Ammon's horn (tissue), 1 donor: Measurements from ENCODE around the gene LAG3.

ENCODE experiments used
- DNase-seq: peaks from one replicate; pipeline ENCODE4 v3.0.0-alpha.2; 2016; ENCODE audit warnings: low spot score

LAG3 gene

DNA sequence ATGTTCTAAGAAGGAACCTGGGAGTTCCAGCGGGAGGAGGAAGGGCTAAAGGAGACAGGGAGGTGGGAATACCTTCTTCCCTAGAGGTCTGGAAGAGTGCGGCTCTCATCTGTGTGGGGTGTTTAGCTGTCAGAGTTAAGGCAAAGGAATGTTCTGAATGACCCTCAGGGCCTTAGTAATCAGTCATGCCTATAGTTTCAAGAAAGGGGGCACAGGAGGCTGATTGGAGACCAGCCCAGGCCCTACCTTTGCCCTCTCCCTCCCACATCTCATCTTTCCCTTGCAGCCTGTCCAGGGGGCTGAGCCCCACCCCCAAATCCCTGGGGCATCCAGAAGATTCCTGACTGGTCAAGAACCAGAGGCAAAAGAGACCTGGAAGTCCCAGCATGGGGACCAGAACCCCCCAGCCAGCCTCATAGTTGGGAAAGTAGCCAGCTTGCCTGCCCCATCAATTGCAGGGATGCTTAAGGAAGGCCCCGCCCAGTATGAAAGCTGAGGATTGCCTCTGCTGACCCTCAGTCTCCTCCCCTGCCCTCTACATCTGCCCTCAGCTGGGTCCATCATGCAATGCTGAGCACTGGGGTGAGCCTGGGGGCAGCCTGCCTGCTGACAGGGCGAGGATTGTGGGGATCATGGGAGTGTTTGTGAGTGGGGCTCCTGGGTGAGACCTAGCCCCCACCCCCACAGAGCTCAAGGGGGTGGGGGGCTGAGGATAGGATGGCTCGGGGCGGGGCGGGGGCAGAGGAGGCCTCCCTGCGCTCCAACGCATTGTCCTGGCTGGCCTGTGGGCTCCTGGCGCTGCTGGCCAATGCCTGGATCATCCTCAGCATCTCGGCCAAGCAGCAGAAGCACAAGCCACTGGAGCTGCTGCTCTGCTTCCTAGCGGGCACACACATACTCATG, 51.1 kb downstream of the LAG3 start:
- DNase-seq: peak; percentile 1

DNA sequence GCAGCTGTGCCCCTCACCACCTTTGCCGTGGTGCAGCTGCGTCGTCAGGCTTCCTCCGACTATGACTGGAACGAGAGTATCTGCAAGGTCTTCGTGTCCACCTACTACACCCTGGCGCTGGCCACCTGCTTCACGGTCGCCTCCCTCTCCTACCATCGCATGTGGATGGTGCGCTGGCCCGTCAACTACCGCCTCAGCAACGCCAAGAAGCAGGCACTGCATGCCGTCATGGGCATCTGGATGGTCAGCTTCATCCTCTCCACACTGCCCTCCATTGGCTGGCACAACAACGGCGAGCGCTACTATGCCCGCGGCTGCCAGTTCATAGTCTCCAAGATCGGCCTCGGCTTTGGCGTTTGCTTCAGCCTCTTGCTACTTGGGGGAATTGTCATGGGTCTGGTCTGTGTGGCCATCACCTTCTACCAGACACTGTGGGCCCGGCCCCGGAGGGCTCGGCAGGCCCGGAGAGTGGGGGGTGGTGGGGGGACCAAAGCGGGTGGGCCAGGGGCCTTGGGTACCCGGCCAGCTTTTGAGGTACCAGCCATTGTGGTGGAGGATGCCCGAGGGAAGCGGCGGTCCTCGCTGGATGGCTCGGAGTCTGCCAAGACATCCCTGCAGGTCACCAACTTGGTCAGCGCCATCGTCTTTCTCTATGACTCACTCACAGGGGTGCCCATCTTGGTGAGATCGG, 51.9 kb downstream of the LAG3 start:
- peak; percentile 25 for DNase-seq

DNA sequence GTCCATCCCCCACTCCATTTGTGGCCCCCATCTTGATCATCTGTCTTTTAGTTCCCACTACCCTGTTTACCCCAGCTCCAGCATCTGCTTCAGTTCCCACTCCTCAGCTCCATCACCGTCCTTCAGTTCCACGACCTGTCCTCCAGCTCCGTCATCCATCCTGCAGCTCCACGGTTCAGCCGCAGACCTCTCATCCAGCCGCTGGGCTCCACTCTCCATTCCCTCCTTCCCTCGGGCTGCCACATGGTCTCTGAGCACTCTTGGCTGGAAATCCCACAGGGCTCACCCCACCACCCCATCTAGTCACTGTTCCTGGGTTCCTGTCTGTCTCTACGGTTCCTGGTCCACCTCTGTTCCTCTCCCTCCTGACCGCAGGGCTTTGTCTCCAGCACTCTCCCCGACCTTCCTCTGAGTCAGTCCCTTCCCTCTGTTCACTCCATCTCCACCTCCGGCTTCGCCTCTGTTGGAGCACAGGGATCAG, 52.6 kb downstream of the LAG3 start:
- no peak for DNase-seq

- DNase-seq: peak; percentile 90
Observed at GRCh38 chr12:6825398-6826124, 53.2 kb downstream of the LAG3 start.

DNA sequence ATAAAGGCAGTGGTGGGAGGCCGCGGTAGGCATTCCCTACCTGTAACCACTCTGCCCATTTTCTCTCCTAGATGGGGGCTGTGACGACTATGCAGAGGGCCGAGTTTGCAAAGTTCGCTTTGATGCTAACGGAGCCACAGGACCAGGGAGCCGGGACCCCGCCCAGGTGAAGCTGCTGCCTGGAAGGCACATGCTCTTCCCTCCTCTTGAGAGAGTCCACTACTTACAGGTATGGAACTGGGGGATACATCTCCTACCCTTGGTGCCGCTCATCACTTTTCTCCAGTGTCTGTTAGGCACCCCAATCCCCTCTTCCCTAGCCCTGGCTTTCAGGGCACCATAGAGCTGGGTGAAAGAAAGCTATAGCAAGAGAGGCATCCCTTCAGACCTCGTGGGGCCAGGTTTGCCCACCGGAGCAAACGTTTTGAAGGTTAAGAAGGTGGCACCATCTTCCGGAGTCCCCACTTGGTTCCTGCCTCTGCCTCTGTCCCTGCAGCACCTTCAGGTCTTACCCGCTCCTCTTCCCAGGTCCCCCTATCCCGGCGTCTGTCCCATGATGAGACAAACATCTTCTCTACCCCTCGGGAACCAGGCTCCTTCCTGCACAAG, 53.9 kb downstream of the LAG3 start:
- DNase-seq: no peak

GRCh38 chr12:6826734-6827436, 54.6 kb downstream of the LAG3 start:
- DNase-seq: no peak

- DNase-seq: peak; percentile 90
Observed at GRCh38 chr12:6827437-6827911, 55.2 kb downstream of the LAG3 start.
